Measurements from ENCODE around the gene CACHD1.

Gene CACHD1
- total RNA-seq: 0.19 to 1.4 (median 0.33) reads per million in 3 experiments

- DNase-seq: peak; percentile 17
These were observed at the start of gene CACHD1 for GRCh38 chr1:64469977-64470664. Gene CACHD1 (plus strand): TSS chr1:64470129. CDS start chr1:64470745, 616 bp downstream.

GRCh38 chr1:64421377-64421776 lies 48.6 kb upstream of the CACHD1 start:
- no peak for DNase-seq

- no peak for DNase-seq
These were observed 46.4 kb upstream of the CACHD1 start for GRCh38 chr1:64423526-64423925.

- no peak for DNase-seq
These were observed 45.5 kb upstream of the CACHD1 start for GRCh38 chr1:64424412-64424811.

- no peak for DNase-seq
These were observed 44.4 kb upstream of the CACHD1 start for GRCh38 chr1:64425521-64425920.

- DNase-seq: no peak
These were observed 43.2 kb upstream of the CACHD1 start for GRCh38 chr1:64426681-64427080.

GRCh38 chr1:64427879-64428278 lies 42.0 kb upstream of the CACHD1 start:
- no peak for DNase-seq

GRCh38 chr1:64433308-64433707 lies 36.6 kb upstream of the CACHD1 start:
- DNase-seq: no peak

GRCh38 chr1:64433747-64434146 lies 36.2 kb upstream of the CACHD1 start:
- no peak for DNase-seq

GRCh38 chr1:64435000-64435399 lies 34.9 kb upstream of the CACHD1 start:
- DNase-seq: no peak

GRCh38 chr1:64437453-64437852 lies 32.5 kb upstream of the CACHD1 start:
- DNase-seq: no peak

- no peak for DNase-seq
These were observed 29.6 kb upstream of the CACHD1 start for GRCh38 chr1:64440183-64440826.

GRCh38 chr1:64451440-64451839 lies 18.5 kb upstream of the CACHD1 start:
- no peak for DNase-seq

- DNase-seq: no peak
These were observed 16.2 kb upstream of the CACHD1 start for GRCh38 chr1:64453688-64454087.

GRCh38 chr1:64458915-64459314 lies 11.0 kb upstream of the CACHD1 start:
- DNase-seq: no peak

- DNase-seq: no peak
These were observed 10.2 kb upstream of the CACHD1 start for GRCh38 chr1:64459743-64460142.

- no peak for DNase-seq
These were observed 3.9 kb upstream of the CACHD1 start for GRCh38 chr1:64466033-64466432.

- DNase-seq: no peak
These were observed 583 bp upstream of the CACHD1 start for GRCh38 chr1:64469116-64469976.

GRCh38 chr1:64470665-64471217 lies 812 bp downstream of the CACHD1 start:
- DNase-seq: no peak

GRCh38 chr1:64471218-64472039 lies 1.5 kb downstream of the CACHD1 start:
- no peak for DNase-seq

GRCh38 chr1:64472040-64472376 lies 2.1 kb downstream of the CACHD1 start:
- DNase-seq: no peak

- DNase-seq: no peak
These were observed 2.9 kb downstream of the CACHD1 start for GRCh38 chr1:64472805-64473204.
